ENCODE data around the gene CBLC.

- no peak for TF ChIP-seq CTCF (IDR thresholded peaks at IDR 0.05)
- TF ChIP-seq POLR2AphosphoS5 (IDR thresholded peaks at IDR 0.05; ENCODE audit: low read depth, low read length): no peak
- TF ChIP-seq TCF7L2 (IDR thresholded peaks at IDR 0.05; ENCODE audit: low read depth, low read length): no peak
- no peak for TF ChIP-seq REST (IDR thresholded peaks at IDR 0.05; ENCODE audit: insufficient read depth in 1 of 2, low read depth in 2 of 2, low read length in 1 of 2)
Observed at GRCh38 chr19:44811122-44811419, 33.4 kb downstream of the CBLC start.
